Lower leg skin (tissue), 3 donors: Measurements from ENCODE around the gene CLDN7.

Experiments used
- CTCF ChIP-seq, 3 donors: fragments of 450-650 bp; IDR thresholded peaks; one replicate each; pipeline ENCODE4 v1.5.1; 2016; ENCODE audit warnings: antibody characterized with exemption in 3 of 3, mild to moderate bottlenecking in 3 of 3, moderate library complexity in 2 of 3
- POLR2A ChIP-seq, 2 donors: fragments of 450-650 bp; IDR thresholded peaks; one replicate each; pipeline ENCODE4 v1.6.1; 2016 to 2017; ENCODE audit warnings: antibody characterized with exemption in 2 of 2, mild to moderate bottlenecking in 1 of 2, moderate library complexity in 1 of 2

GRCh38 chr17:7311110-7311705 is 48.9 kb upstream of the CLDN7 start:
- TF ChIP-seq CTCF (IDR thresholded peaks at IDR 0.05) = no peak
- TF ChIP-seq POLR2A (IDR thresholded peaks at IDR 0.05) = no peak
